ENCODE data around the gene CSAD.

DNA sequence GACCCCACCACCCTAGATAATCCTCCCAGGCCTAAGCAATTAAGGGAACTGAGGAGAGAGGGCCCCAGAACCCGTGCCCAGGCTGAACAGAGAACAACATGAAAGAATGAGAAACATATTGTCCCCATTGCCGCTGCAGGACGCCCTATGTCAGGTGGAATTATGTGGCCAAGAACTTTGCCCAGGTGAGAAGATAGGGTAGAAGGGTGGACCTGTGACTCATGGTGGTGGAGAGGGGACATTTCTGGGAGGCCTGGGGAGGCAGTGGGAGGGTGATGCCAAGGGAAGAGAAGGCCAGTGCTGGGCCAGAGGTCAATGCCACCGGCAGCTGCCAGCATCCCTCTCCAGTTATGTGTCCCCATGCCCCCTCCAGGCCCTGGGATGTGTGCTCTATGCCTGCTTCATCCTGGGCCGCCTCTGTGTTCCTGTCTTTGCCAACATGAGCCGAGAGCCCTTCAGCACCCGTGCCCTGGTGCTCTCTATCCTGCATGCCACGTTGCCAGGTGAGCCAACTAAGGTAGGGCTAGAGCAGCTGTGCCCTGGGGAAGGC is 61.9 kb downstream of the CSAD start:
- TF ChIP-seq CTCF (IDR thresholded peaks at IDR 0.05; ENCODE audit: poor library complexity) (no peak), EZH2phosphoT487 (IDR thresholded peaks at IDR 0.05; ENCODE audit: low read depth, severe bottlenecking, unreplicated experiment) (no peak), EZH2 (IDR thresholded peaks at IDR 0.05; ENCODE audit: borderline replicate concordance) (no peak)

All from hepatocyte (in vitro differentiated cells).